CD4-positive, alpha-beta T cell treated with Interferon alpha-2 for 1 hour (primary cell): Measurements from ENCODE around the gene JAKMIP1.

ENCODE experiments used
- DNase-seq, 2 donors: peaks; one replicate each; pipeline ENCODE4 v3.0.0-alpha.2; 2020 to 2022

Gene JAKMIP1

GRCh38 chr4:6086846-6087245, 113.5 kb downstream of the JAKMIP1 start:
- no peak for DNase-seq

GRCh38 chr4:6085691-6086628, 114.4 kb downstream of the JAKMIP1 start:
- no peak for DNase-seq

GRCh38 chr4:6085028-6085690, 115.2 kb downstream of the JAKMIP1 start:
- no peak for DNase-seq

- no peak for DNase-seq
These were observed 120.4 kb downstream of the JAKMIP1 start for GRCh38 chr4:6079965-6080364.

DNA sequence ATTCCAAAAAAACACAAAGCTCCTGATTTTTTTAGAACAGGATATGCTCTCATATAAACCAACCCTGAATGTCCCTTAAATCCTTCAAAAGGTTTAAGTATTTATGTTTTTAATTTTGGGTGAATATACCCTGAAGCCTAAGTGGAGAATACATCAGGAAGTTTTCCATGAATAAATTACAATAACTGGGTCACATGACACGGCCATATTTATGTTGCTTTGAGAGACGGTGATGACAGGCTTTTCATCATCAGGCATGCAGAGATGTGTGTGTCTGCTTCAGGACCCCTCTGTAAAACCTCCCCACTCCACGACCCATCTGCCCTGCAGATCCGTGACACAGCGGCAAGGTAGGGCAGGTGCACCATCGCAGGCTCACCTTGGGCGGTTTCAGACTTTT, 121.8 kb downstream of the JAKMIP1 start:
- DNase-seq = no peak

DNA sequence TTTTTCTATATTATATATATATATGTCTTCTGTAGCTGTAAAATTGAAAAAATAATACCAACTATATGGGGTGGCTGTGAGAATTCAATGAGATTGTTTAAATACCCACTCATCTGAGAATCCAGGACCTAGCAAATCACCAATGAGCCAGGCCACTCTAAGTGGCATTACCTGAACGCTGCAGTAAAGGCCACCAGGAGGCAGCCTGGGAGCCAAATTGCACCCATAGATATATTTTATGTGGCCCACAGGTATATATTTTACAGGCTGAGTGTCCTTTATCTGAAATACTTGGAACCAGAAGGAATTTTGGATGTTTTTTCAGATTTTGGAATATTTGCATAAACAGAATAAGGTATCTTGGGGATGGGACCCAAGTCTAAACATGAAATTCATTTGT, 124.0 kb downstream of the JAKMIP1 start:
- DNase-seq = peak in 1 of 2 donors; percentile 9

DNA sequence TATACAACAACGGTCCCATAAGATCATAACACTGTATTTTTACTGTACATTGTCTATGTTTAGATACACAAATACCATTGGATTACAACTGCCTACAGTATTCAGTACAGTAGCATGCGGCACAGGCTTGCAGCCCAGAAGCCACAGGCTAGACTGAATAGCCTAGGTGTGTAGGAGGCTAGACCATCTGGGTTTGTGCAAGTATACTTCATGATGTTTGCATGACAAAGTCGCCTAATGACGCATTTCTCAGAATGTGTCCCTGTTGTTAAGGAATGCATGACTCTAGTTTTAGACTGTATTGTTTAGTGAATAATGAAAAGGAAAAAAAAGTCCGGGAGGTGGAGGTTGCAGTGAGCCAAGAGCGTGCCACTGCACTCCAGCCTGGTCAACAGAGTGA, 125.6 kb downstream of the JAKMIP1 start:
- no peak for DNase-seq

DNA sequence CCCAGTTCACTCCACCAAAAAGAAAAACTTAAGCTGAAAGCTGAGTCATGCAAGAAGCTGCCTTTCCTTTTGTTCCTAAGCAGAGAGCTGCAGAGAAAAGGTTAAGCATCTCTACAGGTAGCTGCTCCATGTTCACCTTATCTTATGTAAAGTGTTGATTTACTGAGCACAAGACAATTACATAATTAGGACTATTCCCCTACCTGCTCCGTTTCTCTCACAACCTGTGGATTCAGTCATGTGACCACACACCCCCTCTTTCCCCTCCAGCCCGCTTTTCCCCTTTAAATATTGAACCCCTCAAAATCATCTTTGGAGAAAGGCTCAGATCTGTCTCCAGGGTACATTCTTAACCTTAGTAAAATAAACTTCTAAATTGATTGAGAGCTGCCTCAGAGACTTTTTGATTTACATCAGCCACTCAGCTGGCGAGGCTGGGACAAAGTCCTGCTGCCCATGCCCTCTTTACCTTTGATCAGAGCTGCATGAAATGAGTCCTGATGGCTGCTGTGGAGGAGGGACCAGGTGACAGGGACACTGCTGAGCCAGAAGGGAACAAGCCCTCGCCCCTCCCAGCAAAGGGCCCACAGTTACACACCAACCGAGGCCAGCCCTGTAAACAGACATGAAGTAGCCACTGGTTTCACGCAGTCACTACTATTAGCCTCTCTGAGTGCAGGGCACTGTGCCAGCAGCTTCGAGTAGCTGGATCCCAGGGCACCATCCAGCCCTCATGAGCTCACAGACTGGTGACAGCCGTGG, 128.2 kb downstream of the JAKMIP1 start:
- DNase-seq = no peak

- DNase-seq = no peak
These were observed 129.0 kb downstream of the JAKMIP1 start for GRCh38 chr4:6071191-6071958.

DNA sequence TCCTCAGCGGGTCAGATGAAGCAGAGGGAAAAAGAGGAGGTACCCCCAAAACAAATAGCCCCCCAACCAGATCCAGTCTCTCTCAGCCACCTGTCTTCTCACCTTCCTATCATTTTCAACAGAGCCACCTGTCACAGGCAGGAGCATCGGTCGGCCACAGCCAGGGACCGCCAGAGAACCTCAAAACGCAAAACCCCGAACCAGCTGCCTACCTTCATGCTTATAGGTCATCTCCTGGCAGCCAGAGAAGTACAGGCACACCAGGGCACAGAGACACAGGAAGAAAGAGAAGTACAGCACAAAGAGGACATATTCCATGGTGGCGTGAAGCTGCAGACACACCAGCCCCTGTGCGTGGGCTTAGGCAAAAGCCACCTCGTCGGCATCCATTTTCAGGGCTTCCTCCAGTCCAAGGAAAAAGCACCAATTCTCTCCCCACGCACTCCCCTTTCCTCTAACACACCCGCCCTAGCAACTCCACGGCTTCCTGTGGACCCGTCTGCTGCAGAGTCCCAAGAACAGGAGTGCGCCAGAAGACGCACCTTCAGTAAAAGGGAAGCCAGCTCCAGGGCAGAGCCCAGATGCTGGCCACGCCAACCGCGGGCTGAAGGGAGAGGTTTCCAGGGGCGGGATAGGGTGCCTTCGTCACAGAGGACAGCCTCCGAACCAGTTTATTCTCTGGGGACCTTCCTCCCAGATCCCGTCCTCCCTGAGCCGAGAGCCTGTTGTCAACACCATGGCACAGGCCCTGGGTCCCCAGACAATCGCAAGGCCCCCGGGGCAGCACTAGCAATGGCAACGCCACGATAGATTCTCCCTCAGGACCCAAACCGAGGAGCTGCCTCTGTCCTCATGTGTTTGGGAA, 130.3 kb downstream of the JAKMIP1 start:
- no peak for DNase-seq

- DNase-seq = no peak
These were observed 131.4 kb downstream of the JAKMIP1 start for GRCh38 chr4:6068986-6069385.

DNA sequence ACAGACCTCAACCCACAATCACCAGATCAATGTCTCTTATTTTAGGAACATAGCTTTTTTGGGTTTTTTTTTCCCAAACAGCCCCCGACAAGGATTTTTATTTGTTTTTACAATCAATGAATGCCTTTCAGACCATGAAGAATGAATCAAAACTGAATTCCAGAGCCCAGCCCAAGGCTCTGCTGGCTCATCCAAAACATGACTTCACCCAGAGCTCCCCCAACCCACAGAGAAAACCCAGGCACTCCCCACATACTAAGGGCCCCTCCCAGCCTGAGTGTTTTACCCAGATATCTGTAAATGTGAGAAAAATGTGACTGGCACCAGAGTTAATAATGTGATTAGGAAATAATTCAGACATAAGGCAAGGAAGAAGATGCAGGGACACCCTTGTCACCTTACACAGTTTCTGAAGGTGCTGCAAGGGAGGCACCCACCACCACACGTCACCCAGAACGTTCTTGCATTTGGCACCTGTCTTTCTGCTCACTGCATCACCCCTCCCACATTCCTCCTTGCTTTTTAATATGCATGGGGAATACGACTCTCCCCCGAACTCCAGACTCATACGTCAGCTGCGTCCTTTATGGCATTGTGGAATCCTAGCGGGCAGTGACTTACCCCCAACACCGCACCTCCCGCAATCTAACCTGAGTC, 134.3 kb downstream of the JAKMIP1 start:
- no peak for DNase-seq

- no peak for DNase-seq
These were observed 135.2 kb downstream of the JAKMIP1 start for GRCh38 chr4:6065166-6065565.

GRCh38 chr4:6064383-6064782, 136.0 kb downstream of the JAKMIP1 start:
- no peak for DNase-seq

DNA sequence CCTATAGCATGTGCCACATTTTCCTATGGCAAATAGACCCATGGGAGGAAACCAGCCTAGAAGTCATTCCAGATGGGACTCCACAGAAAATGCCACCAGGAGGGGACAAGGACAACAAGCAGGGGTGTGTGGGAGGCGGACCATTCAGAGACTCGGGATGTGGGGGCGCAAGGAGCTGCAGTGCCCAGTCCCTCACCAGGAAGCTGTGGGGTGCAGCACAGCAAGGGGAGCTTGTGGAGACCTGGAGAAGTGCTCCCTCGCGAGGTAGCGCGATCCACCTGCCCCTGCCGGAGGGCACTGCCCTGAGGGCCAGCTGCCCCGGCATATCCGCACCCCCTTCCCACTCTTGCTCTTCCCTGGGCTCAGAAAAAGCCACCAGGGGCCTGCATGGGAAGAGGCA, 136.7 kb downstream of the JAKMIP1 start:
- DNase-seq = no peak

GRCh38 chr4:6062133-6062532, 138.2 kb downstream of the JAKMIP1 start:
- DNase-seq = no peak

DNA sequence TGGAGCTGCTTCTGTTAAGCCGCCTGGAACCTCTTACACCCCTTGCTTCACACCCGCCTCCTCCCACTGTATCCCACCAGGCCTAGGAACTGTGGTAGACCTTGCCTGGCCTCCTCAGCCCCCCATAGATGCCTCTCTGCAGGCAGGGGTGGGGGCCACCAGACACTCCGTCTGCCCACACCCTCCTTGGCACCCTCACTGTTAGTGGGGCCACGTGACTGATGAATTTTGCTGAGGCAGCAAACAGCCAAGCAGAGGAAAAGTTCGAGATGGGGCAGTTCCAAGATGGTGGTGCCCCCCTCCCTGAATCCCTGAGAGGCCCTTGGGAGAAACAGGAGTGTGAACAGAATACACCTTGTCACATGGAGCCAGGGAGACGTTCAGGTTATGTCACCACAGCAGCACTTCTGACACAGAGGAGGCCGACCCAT, 141.0 kb downstream of the JAKMIP1 start:
- no peak for DNase-seq

DNA sequence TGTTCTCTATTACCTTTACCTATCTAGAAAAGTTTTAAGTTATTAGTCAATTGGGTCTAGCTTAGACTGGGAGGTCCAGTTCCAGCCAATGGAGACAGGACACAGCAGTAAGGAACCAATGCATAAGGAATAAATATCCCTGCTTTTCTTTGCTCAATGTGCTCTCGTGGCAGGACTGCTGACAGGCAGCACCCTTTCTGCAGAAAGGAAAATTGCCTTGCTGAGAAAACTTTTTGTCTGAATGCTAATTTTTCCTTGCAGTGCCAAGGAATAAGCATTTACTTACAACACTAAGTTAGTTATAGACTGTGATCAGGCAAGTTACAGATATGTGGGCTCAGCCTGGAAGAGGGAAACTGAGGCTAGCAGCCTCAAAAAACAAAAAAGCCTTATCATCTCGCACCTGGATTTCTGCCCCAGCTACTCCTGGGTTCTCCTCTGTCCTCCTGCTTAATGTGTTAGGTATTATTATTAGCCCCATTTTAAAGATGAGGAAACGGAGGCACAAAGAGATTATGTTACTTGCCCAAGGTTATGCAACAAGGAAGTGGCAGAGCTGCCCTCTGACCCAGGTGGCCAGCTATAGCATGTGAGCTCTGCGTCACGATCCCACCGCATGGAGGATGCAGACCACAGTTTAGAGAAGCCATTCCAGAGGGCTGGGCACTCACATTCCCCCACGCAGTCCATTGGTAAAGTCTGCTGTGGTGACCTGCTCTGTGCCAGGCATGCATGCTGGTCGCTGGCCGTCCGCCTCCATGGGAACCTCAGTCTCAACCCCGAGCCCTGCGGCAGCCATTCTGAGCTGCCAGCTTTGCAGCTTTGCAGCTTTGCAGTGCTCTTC, 141.6 kb downstream of the JAKMIP1 start:
- DNase-seq = no peak

GRCh38 chr4:6056976-6057766, 143.2 kb downstream of the JAKMIP1 start:
- no peak for DNase-seq
